ENCODE results near the gene FBXO24.

DNA sequence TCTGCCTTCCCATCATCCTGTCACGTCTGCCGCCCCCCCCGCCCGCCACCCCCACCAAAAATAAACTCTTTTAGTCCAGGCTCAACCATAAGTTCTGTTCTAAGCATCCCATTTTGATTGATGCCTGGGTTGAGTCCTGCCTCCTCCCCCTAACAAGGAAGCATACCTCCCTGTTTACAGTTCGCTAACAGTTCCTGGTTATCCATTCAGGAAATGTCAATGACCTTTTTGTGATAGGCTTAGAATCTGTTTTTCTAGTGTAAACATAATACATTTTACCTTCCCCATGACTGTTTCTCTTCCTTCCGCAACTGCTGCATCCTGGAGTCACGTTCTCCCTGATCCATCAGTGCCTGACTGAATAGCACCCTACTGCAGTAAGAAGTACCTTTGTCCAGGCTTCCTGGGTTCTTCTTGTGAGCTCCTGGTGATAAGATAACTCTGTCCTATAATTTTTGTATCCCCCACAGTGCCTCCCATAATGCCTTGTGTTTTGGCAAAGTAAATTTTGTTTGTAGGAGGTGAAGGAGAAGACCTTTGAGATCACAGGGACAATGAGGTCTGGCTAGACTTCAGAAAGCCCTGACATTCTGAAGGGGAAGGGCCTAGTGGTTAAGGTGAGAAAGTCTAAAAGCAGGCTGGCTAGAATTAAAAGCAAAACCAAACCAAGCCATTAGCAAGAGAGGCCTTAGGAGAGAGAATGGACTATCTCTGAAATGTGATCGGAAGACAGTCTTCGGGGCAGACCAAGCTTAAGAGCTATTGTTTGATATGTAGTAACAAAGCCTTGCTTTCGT is 39.8 kb upstream of the FBXO24 start:
- TF ChIP-seq POLR2A (IDR thresholded peaks at IDR 0.05) (no peak), CTCF (IDR thresholded peaks at IDR 0.05) (no peak)

Measured in heart left ventricle (tissue), 13 donors.